Tibial nerve (tissue), 4 donors: ENCODE measurements around the gene FAM120B. TPM values are rescaled to one million over a fixed set of nuclear protein-coding genes. Genes with fewer than 3 reads are reported as not detected.

Source experiments
- DNase-seq, 2 donors: peaks; one replicate each; pipeline ENCODE4 v3.0.0-alpha.2; 2019; ENCODE audit warnings: low spot score in 2 of 2
- H3K27ac ChIP-seq, 4 donors: fragments of 200-600 bp; sonication (generic) in 3 of 4; one replicate each; pipeline ENCODE4 v1.5.1; 2017 to 2019; ENCODE audit warnings: mild to moderate bottlenecking in 1 of 4
- H3K27me3 ChIP-seq, 2 donors: fragments of 200-600 bp; sonication (generic) in 1 of 2; one replicate each; pipeline versions ENCODE4 v1.5.1 to v1.6.0; 2017 to 2019
- H3K36me3 ChIP-seq, 3 donors: fragments of 200-600 bp; sonication (generic); one replicate each; pipeline ENCODE4 v1.5.1; 2018 to 2019
- H3K4me1 ChIP-seq, 4 donors: fragments of 200-600 bp; sonication (generic) in 3 of 4; one replicate each; pipeline ENCODE4 v1.5.1; 2017 to 2019
- H3K4me3 ChIP-seq, 4 donors: fragments of 200-600 bp; sonication (generic) in 3 of 4; one replicate each; pipeline ENCODE4 v1.5.1; 2017 to 2019; ENCODE audit warnings: mild to moderate bottlenecking in 1 of 4, moderate library complexity in 1 of 4
- H3K9me3 ChIP-seq, 4 donors: fragments of 200-600 bp; sonication (generic) in 3 of 4; one replicate each; pipeline ENCODE4 v1.5.1; 2017 to 2019
- CTCF ChIP-seq, 5 experiments: fragments of 200-600 bp in 3 of 5; fragments of 450-650 bp in 2 of 5; sonication (generic) in 3 of 5; IDR thresholded peaks; one replicate each; pipeline ENCODE4 v1.5.1; 2016 to 2019; ENCODE audit warnings: antibody characterized with exemption in 5 of 5, mild to moderate bottlenecking in 3 of 5, moderate library complexity in 2 of 5
- EP300 ChIP-seq, 2 donors: sonication (generic); formaldehyde crosslinking; IDR thresholded peaks; one replicate each; pipeline ENCODE4 v1.6.1; 2017; ENCODE audit warnings: antibody characterized with exemption in 2 of 2, mild to moderate bottlenecking in 1 of 2
- POLR2A ChIP-seq, 2 donors: fragments of 450-650 bp; IDR thresholded peaks; one replicate each; pipeline ENCODE4 v1.6.1; 2017; ENCODE audit warnings: antibody characterized with exemption in 2 of 2, mild to moderate bottlenecking in 2 of 2, moderate library complexity in 2 of 2
- WGBS, 2 donors: methylation state at CpG; one replicate each; pipeline ENCODE4 v1.1.5; 2018; 5-methylcytosine and 5-hydroxymethylcytosine counted together
- total RNA-seq, 4 donors: library from RNA; depleted of rRNA; stranded (reverse); fragments of >200 nt; gene quantifications; one replicate each; pipeline ENCODE4 v1.1.0, GENCODE V29; 2016

FAM120B gene
- total RNA-seq, 4 donors from 2014 or later, result 26.0 to 35.4 (median 32.1) TPM

GRCh38 chr6:170265655-170266054 lies 40.9 kb upstream of the FAM120B start:
- H3K9me3 ChIP-seq, result no peaks in the 10 kb centered on the region
- peaks cover 0 to 8% (median 0%) of the 10 kb centered on the region in 4 donors for H3K4me1 ChIP-seq
- 77 to 78% methylated on average over 22 of the region's 22 CpGs for WGBS, 2 donors
- H3K4me3 ChIP-seq, result no peak overlapping the region
- H3K36me3 ChIP-seq, result no peaks in the 10 kb centered on the region
- no peak for TF ChIP-seq POLR2A (IDR thresholded peaks at IDR 0.05)
- TF ChIP-seq CTCF (IDR thresholded peaks at IDR 0.05), result no peak
- TF ChIP-seq EP300 (IDR thresholded peaks at IDR 0.05), result no peak
- no peak for DNase-seq
- peak overlapping the region in 1 of 4 donors; percentile 1 for H3K27ac ChIP-seq
- peaks cover 0 to 15% of the 10 kb centered on the region in 2 donors for H3K27me3 ChIP-seq

DNA sequence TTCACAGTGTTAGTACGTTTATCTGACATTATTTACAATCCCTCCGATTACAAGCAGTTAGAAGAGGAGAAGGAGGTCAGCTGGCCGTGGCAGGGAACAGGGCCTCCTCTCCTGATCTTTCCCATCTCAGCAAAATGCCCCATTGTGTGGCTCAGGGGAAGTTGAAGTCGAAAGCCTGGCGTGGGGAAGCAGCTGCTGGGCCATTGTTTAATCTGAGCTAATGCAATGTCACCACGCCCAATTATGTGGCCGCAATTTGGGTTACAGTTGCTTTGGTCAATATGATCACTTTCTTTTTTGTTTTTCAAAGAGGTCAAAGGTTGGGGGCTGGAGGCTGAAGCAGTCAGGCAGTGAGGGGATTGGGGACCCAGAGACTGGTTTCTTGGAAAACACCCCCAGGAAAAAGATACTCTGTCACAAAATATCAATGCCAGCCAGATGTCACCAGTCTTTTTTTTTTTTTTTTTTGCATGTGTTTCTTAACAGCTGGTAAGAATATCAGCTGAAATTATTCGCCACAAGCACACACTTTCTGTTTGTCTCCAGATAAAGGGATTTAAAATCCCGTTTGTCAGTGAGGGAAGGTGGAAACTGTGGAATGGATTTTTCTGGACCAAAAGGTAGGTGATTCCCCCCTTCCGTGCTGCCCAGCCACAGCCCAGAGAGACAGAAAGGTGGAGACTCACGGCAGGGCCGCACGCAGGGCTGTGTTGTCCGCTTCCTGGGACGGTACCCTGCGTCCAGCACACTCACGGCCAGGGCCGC lies 40.3 kb upstream of the FAM120B start:
- no peak for TF ChIP-seq CTCF (IDR thresholded peaks at IDR 0.05)
- no peak for TF ChIP-seq POLR2A (IDR thresholded peaks at IDR 0.05)
- no peak for TF ChIP-seq EP300 (IDR thresholded peaks at IDR 0.05)

DNA sequence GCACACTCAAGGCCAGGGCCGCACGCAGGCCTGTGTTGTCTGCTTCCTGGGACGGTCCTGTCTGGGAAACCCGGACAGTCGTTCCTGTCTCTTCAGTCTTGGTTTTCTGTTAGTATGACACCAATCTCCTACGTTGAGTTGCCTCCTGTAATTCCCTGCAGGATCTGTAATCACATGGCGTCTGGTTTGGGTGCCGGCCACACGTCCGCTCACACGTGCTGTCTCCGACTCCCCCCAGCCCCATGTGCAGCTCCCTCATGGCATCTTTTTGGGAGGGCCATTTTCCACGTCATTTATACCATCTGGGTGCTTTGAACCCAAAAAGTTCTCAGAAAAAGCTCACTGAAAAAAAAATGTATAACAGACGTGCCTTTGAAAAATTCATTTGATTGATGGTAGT lies 38.9 kb upstream of the FAM120B start:
- Histone ChIP-seq H3K4me1 (peaks cover 0 to 8% (median 0%) of the 10 kb centered on the region in 4 donors), H3K9me3 (no peaks in the 10 kb centered on the region), H3K36me3 (no peaks in the 10 kb centered on the region), H3K4me3 (no peak overlapping the region), H3K27ac (no peak overlapping the region), H3K27me3 (peaks cover 0 to 2% of the 10 kb centered on the region in 2 donors)
- WGBS, 2 donors, result 80 to 94% methylated on average over 10 to 14 of the region's 14 CpGs
- TF ChIP-seq CTCF (IDR thresholded peaks at IDR 0.05) (no peak), POLR2A (IDR thresholded peaks at IDR 0.05) (no peak), EP300 (IDR thresholded peaks at IDR 0.05) (no peak)
- DNase-seq, result no peak

More for the DNA sequence above, 40.3 kb upstream of the FAM120B start:
- Histone ChIP-seq H3K9me3 (no peaks in the 10 kb centered on the region), H3K36me3 (no peaks in the 10 kb centered on the region), H3K4me1 (peaks cover 0 to 8% (median 0%) of the 10 kb centered on the region in 4 donors), H3K27ac (peak overlapping the region in 1 of 4 donors; percentile 1), H3K4me3 (no peak overlapping the region), H3K27me3 (peaks cover 0 to 15% of the 10 kb centered on the region in 2 donors)
- 56 to 64% methylated on average over 14 to 17 of the region's 18 CpGs for WGBS, 2 donors
- no peak for DNase-seq

DNA sequence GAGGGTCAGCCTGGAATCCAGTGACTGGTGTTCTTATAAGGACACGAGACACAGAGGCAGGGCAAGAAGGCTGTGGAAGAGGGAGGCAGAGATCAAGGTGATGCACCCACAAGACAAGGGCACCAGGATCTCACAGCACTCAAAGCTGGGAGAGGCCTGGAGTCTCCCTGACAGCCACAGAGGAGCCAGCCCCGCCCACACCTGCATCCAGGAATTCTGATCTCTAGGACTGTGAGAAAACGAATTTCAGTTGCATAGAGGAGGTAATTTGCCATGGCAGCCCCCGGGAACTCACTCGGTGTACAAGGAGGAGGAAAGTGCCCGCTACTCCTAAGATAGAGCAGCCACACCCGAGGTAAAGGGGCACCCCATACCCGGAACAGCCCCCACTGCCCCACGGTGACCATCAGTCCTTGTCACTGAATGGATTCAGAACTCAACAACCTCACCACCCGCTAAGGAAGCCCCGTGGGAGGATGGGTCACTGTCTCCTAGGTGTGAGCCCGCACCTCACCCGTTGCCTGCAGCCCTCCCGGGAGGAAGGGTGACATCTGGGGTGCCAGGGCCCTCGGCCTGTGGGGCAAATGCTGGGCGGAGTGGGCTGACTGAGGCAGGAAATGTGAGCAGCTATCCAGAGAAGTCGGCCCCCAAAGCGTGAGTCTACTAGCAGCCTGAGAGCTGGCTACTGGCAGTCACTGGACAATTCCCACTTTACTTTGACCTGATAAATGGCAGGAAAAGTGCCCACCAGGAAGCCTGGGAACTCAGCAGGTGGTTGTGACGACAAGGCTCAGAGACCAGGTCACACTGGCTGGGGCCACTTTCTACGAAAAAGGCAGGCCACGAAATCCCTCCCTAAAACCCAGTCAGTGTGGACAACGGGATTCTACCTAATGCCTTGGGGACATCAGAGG lies 38.1 kb upstream of the FAM120B start:
- no peak overlapping the region for H3K27ac ChIP-seq

DNA sequence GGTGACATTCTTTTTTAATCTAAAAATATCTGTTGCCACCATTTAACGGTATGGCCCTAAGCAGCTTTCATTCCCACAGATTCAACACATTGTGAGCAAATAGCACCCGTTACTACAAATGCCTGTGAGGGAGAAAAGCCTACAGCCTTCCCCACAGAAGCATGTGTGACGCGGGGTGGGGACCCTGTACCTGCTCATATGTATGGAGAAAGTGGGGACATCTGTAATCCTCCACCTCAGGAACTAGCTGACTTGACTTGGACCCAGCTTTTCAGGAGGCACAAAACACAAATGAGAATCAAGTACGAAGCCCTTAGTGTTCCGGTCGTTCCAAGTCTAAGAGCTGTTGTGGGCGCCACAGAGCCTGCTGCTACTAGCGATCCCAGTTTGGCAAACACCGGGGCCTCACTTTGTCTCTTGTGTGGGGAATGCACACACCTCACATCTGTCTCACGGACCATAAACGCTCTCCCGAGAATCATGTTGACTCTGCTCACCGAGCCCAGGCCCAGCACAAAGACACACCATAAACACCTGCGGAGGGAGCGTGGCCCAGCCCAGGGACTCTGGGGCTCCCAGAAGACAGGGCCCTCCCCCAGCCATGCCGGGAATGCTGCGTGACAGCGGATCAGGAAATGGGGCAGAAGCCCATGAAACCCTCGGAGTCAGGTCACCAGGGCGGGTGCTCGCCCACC lies 37.3 kb upstream of the FAM120B start:
- no peak for TF ChIP-seq POLR2A (IDR thresholded peaks at IDR 0.05)
- TF ChIP-seq CTCF (IDR thresholded peaks at IDR 0.05), result no peak
- TF ChIP-seq EP300 (IDR thresholded peaks at IDR 0.05), result no peak
- peaks cover 0 to 8% (median 0%) of the 10 kb centered on the region in 4 donors for H3K4me1 ChIP-seq

More for the DNA sequence above, 38.1 kb upstream of the FAM120B start:
- Histone ChIP-seq H3K4me3 (no peak overlapping the region), H3K36me3 (no peaks in the 10 kb centered on the region), H3K4me1 (peaks cover 0 to 8% (median 0%) of the 10 kb centered on the region in 4 donors), H3K27me3 (no peaks in the 10 kb centered on the region), H3K9me3 (no peaks in the 10 kb centered on the region)
- no peak for DNase-seq
- WGBS, 2 donors, result 88 to 90% methylated on average over 17 to 22 of the region's 22 CpGs
- TF ChIP-seq EP300 (IDR thresholded peaks at IDR 0.05), result no peak

More for the DNA sequence above, 37.3 kb upstream of the FAM120B start:
- DNase-seq, result no peak
- no peak overlapping the region for H3K4me3 ChIP-seq
- no peaks in the 10 kb centered on the region for H3K27me3 ChIP-seq
- H3K36me3 ChIP-seq, result no peaks in the 10 kb centered on the region
- no peaks in the 10 kb centered on the region for H3K9me3 ChIP-seq
- 61 to 65% methylated on average over 21 to 22 of the region's 22 CpGs for WGBS, 2 donors
- no peak overlapping the region for H3K27ac ChIP-seq
